ENCODE data around the gene FREM2.

FREM2 gene

DNA sequence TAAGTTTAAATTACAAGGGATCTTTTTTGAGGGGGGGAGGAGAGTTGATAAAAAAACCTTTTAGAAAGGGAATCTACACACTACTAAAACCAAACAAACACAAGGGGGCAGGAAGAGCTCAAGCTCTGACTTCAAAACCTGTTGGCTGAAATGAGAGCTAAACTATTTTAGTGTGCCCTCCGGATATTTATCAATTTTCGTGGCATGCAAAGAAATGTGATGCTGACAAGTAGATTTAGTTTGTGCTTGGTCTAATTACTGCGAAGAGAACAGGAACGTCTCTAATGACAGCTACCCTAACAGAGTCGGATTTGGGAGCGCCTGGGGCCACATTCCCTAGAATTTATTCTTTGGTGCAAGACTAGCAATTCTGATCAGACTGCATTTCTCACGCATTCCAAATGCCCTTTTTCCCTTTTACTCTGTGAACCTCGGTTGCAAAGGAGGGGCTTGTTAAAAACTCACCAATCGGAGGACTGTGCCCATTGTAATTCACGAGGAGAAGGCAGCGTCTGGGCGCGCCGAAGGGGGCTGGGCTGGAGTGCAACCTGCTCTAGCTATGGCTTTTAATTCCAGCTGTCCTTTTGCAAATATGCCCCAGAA lies 802 bp upstream of the FREM2 start:
- DNase-seq: peak; percentile 2
- in situ Hi-C loops (cut with MboI; ENCODE audit: low pct_unique_long_range_greater_than_20kb, low sequenced_read_pairs): no loop called here

- in situ Hi-C loops (cut with MboI; ENCODE audit: low pct_unique_long_range_greater_than_20kb, low sequenced_read_pairs): no loop called here
- no peak for DNase-seq
These were observed 661 bp downstream of the FREM2 start for GRCh38 chr13:38687246-38688229.

DNA sequence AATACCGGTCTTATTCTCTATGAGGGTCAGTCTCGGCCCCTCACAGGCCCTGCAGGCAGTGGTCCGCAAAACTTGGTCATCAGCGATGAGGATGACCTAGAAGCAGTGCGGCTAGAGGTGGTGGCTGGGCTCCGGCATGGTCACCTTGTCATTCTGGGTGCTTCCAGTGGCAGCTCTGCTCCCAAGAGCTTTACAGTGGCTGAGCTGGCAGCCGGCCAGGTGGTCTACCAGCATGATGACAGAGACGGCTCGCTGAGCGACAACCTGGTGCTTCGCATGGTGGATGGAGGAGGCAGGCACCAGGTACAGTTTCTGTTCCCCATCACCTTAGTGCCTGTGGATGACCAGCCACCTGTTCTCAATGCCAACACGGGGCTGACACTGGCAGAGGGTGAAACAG lies 1.8 kb downstream of the FREM2 start:
- in situ Hi-C loops (cut with MboI; ENCODE audit: low pct_unique_long_range_greater_than_20kb, low sequenced_read_pairs): no loop called here
- no peak for DNase-seq

DNA sequence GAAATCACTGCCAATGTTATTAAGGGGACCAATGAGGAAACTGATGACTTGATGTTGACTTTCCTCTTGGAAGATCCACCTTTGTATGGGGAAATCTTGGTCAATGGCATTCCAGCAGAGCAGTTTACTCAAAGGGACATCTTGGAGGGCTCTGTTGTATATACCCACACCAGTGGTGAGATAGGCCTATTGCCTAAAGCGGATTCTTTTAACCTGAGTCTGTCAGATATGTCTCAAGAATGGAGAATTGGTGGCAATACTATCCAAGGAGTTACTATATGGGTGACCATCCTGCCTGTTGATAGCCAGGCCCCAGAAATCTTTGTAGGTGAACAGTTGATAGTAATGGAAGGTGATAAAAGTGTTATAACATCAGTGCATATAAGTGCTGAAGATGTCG lies 3.4 kb downstream of the FREM2 start:
- DNase-seq: no peak
- in situ Hi-C loops (cut with MboI; ENCODE audit: low pct_unique_long_range_greater_than_20kb, low sequenced_read_pairs): no loop called here

DNA sequence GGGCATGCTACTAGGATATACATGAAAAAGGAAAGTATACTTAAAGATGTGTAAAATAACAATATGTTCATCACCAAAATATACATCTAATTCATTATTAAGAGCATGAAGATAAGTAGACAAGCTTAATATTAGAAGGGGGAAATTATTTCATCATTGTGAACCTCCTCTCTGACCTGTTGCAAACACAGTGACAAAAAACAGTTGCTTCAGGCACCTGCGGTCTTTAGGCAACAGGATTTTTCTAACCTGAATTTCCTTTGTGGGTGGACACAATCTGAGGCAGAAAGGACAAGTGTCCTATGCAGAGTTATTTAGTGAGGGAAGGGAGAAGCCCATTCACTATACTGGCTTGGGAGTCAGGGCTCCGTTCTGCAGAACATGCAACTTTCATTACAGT lies 6.3 kb downstream of the FREM2 start:
- no peak for DNase-seq
- in situ Hi-C loops (cut with MboI; ENCODE audit: low pct_unique_long_range_greater_than_20kb, low sequenced_read_pairs): no loop called here

DNA sequence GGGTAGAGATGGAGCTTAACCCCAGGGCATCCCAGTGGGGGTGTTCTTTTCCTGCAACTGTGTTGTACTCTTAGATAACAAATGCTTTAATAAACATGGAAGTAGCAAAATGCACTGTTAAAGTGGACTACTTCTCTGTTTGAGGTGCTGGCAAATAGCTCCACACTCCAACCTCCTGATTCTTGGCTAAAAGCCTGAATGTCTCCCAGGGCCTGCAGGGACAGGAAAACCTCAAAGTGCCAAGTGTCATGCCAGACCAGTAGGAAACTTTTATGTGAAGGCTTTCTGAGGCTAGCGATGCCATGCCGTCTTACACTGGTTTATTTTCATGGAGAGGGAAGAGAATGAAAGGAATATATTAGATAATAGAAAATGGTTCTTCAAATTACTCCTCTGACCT lies 6.8 kb downstream of the FREM2 start:
- in situ Hi-C loops (cut with MboI; ENCODE audit: low pct_unique_long_range_greater_than_20kb, low sequenced_read_pairs): no loop called here
- DNase-seq: no peak

DNA sequence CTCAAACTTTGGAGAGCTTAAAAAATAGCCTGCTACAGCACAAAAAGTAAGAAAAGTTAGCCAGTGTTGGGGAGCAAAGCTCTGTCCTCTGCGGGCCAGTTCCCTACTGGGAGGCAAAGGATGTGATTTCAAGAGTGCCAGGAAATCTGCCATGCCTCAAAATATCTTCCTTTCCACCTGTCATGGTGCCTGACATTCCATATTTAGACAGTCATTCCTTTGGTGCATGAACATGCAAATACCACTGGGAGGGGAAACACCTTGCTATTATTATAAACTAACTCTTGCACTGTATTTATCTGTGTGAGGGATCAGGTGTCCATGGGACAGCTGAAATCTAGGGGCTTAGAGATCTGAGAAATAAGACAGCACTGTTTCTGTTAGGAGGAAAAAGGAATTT lies 10.3 kb downstream of the FREM2 start:
- in situ Hi-C loops (cut with MboI; ENCODE audit: low pct_unique_long_range_greater_than_20kb, low sequenced_read_pairs): no loop called here
- no peak for DNase-seq

GRCh38 chr13:38697628-38698333 lies 10.9 kb downstream of the FREM2 start:
- no peak for DNase-seq
- in situ Hi-C loops (cut with MboI; ENCODE audit: low pct_unique_long_range_greater_than_20kb, low sequenced_read_pairs): no loop called here

- no peak for DNase-seq
- in situ Hi-C loops (cut with MboI; ENCODE audit: low pct_unique_long_range_greater_than_20kb, low sequenced_read_pairs): no loop called here
These were observed 13.2 kb downstream of the FREM2 start for GRCh38 chr13:38700051-38700450.

DNA sequence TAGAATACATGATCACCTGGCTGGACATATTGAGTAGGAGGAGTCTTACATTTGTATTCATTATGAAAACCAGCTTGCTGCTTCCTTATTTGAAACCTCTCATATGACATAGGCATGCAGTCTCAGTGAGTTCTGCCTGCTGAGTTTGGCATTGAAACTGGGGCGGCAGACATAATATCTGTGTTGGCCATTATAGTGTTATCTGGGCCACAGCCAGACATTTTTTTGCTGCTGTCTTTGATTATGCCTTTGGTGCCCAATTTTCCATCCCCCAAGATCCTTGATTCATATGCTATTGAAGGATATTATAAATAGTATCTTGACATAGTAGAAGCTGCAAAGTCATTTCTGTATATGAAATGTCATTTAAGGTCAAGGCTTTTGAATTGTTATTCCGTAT lies 15.8 kb downstream of the FREM2 start:
- DNase-seq: no peak
- in situ Hi-C loops (cut with MboI; ENCODE audit: low pct_unique_long_range_greater_than_20kb, low sequenced_read_pairs): no loop called here

DNA sequence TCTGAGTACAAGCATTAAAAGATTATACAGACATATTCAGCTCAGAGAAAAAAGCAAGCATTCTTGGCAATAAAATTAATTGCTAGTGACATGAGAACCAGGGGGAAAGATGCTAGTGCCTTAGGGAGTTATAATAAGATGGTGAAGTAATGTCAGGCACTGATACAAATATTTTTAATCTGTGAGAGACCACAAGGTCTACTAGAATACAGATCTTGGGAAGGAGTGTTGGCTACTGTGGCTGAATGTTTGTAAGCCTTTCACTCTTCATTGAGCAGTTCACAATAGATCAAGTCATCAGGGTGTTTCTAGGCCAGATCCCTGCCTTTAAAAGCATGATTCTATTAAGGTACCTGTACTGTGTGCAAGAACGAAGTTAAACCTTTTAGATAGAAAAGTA lies 16.4 kb downstream of the FREM2 start:
- in situ Hi-C loops (cut with MboI; ENCODE audit: low pct_unique_long_range_greater_than_20kb, low sequenced_read_pairs): no loop called here
- no peak for DNase-seq

GRCh38 chr13:38705365-38705764 lies 18.5 kb downstream of the FREM2 start:
- in situ Hi-C loops (cut with MboI; ENCODE audit: low pct_unique_long_range_greater_than_20kb, low sequenced_read_pairs): no loop called here
- DNase-seq: no peak

DNA sequence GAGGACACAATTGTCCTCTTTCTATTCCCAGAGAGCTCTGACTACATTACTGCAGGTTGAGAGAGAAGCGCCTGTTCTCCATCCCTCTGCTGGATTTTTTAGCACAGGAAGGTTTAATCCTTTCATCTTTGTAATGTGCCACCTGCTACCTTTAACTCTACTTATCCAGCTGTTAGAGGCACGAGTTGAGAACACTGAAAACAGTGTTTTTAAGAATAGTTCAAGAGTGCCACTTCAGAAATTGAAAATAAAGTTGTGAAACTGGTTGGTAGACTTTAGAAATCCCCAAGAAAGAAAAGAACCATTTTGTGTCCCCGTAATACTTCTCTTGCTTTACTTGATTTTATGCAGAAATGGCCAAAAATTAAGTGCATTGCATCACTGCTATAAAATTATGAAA lies 20.6 kb downstream of the FREM2 start:
- DNase-seq: no peak

DNA sequence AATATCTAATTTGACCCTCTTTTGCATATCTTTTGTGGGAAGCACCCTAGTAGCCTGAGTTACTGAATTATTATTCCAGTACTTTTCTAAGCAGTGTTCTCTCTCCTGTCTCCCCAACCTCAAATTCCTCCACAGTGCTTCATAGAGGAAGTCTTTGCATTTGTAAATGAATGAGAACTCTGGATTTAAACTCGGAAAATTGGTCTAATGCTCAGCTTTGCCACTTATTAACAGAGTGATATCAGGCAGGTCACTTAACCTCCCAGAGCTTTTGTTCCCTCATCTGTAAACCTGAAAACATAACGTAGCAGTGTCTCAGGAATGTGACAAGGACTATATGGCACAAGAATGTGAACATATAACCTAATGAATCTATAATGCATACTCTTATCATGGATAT lies 26.2 kb downstream of the FREM2 start:
- DNase-seq: no peak
- in situ Hi-C loops (cut with MboI; ENCODE audit: low pct_unique_long_range_greater_than_20kb, low sequenced_read_pairs): no loop called here

More for the DNA sequence above, 20.6 kb downstream of the FREM2 start:
- in situ Hi-C loops (cut with MboI; ENCODE audit: low pct_unique_long_range_greater_than_20kb, low sequenced_read_pairs): no loop called here

DNA sequence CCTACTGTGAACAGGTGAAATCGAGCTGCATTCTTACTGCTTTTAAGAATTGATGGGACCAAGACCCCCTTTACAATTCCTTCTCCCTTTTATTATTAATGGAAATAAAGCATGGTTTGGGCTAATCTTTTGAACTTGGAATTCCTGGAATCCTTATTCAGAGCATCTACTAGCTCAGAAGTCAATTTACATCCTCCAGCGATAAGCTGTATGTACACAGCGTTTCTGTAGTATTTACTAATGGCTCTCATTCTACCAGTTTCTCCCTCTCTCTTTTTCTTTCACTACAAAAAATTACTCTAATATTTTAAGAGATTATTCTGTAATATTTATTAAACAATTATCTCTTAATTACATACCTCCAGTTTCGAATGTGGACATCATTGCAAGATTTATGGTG lies 31.5 kb downstream of the FREM2 start:
- in situ Hi-C loops (cut with MboI; ENCODE audit: low pct_unique_long_range_greater_than_20kb, low sequenced_read_pairs): no loop called here
- DNase-seq: no peak

GRCh38 chr13:38730332-38730731 lies 43.5 kb downstream of the FREM2 start:
- in situ Hi-C loops (cut with MboI; ENCODE audit: low pct_unique_long_range_greater_than_20kb, low sequenced_read_pairs): no loop called here
- no peak for DNase-seq

DNA sequence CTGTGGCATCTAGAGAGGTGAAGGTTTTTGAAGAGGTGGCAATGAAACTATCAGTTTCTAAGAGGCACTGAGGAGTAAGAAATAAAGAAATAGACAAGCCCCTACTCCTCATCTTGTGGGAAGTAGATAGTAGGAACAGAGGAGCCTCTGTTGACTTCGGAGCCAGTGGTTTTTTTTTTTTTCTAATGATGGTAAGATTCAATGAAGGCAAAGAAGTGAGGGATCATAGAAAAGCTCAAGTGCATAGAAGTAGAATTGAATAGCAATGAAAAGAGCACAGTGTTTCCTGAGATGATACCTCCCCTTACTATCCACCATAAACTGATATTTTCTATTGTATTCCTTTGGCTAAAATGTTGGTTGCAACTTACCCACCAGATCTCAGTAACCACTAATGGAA lies 46.3 kb downstream of the FREM2 start:
- no peak for DNase-seq
- in situ Hi-C loops (cut with MboI; ENCODE audit: low pct_unique_long_range_greater_than_20kb, low sequenced_read_pairs): no loop called here

GRCh38 chr13:38735665-38736440 lies 49.0 kb downstream of the FREM2 start:
- no peak for DNase-seq
- in situ Hi-C loops (cut with MboI; ENCODE audit: low pct_unique_long_range_greater_than_20kb, low sequenced_read_pairs): no loop called here

DNA sequence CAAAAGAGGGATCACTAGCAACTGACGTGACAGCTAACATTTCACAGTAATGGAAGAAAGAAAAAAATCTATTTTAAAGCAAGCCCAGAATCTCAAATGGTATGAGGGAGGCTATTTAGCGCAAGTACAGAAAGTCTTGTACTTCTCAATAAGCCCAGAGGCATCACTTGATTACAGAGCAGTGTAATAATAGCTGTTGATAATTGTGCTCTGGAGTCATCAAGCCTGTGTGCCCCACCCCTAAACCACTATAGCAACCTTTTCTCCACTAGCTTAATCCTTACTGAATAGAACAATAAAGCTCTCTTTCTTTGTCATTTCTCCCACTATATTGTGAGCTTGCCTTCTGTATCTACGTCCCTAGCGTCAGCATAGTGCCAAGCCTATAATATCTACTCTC lies 56.6 kb downstream of the FREM2 start:
- no peak for DNase-seq
- in situ Hi-C loops (cut with MboI; ENCODE audit: low pct_unique_long_range_greater_than_20kb, low sequenced_read_pairs): no loop called here

Measured in KBM-7 (cell line).